Osteocyte (in vitro differentiated cells): ENCODE measurements around the gene PMPCA. TPM values are rescaled to one million over a fixed set of nuclear protein-coding genes. Genes with fewer than 3 reads are reported as not detected.

Experiments used
- DNase-seq: peaks from one replicate; pipeline ENCODE4 v3.0.0; 2021; ENCODE audit warnings: mixed read lengths; ENCODE audit not compliant: unreplicated experiment; ENCODE audit errors: extremely low spot score
- H3K27ac Mint-ChIP-seq: one replicate; pipeline ENCODE4 v1.8.0; 2021; ENCODE audit warnings: mild to moderate bottlenecking, mixed read lengths; ENCODE audit not compliant: unreplicated experiment
- H3K27me3 Mint-ChIP-seq: one replicate; pipeline ENCODE4 v1.8.0; 2021; ENCODE audit warnings: mixed read lengths; ENCODE audit not compliant: unreplicated experiment
- H3K36me3 Mint-ChIP-seq: one replicate; pipeline ENCODE4 v1.8.0; 2021; ENCODE audit warnings: mixed read lengths; ENCODE audit not compliant: unreplicated experiment
- H3K4me1 Mint-ChIP-seq: one replicate; pipeline ENCODE4 v1.8.0; 2021; ENCODE audit warnings: mixed read lengths; ENCODE audit not compliant: unreplicated experiment
- H3K4me3 Mint-ChIP-seq: one replicate; pipeline ENCODE4 v1.8.0; 2021; ENCODE audit warnings: mild to moderate bottlenecking, moderate library complexity, mixed read lengths; ENCODE audit not compliant: unreplicated experiment
- H3K9me3 Mint-ChIP-seq: one replicate; pipeline ENCODE4 v1.8.0; 2021; ENCODE audit warnings: mixed read lengths; ENCODE audit not compliant: unreplicated experiment
- total RNA-seq: library from RNA; stranded (reverse); gene quantifications from 2 replicates; pipeline ENCODE4 v1.2.1, GENCODE V29; 2021
- TF ChIP-seq, protein P1 (sequence below): fragments of 200-600 bp; sonication (generic); IDR thresholded peaks from 2 replicates; pipeline ENCODE4 v1.5.0; 2021; ENCODE audit warnings: antibody characterized with exemption, mild to moderate bottlenecking, moderate library complexity

The PMPCA gene
- total RNA-seq, 1 donor from 2014 or later = 52.8 TPM

DNA sequence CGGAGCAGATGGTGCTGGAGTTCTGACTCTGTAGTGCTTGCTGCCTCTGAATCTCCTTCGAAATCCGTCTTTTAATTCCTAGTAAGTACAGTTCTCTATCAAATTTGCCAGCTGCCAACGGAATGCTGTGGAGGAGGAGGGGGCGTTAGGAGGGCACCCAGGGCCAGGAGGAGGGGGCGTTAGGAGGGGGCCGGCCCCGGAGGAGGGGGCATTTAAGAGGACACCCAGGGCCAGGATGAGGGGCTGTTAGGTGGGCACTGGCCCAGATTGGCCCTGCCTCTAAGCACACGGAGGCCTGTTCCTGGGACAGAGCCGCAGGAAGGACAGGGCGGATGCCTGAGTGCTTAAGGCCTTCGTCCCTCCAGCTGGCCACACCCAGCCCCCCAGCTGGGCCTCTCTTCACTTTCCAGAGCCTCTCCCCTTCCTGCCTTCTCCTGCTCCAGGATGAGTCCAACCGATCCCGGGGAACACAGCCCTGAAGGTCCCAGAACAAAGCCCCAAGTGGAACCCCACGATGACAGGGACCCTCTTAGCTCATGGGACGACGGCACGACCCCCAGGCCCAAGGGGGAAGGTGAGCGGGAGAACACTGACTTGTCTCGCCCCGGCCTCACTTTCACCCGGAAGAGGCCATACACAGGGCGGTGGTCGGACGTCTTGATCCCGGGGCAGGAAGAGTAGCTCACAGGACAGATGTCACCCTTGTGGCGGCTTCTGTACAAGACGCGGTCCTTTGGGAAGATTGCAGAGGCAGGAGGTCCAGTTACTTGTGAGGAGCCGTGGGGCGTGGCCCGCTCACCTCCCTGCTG lies 19.4 kb downstream of the PMPCA start:
- no peak for DNase-seq
- Mint-ChIP-seq H3K4me3 (no peak overlapping the region), H3K27me3 (no peaks in the 10 kb centered on the region), H3K36me3 (peaks cover 10% of the 10 kb centered on the region), H3K27ac (no peak overlapping the region), H3K4me1 (no peaks in the 10 kb centered on the region), H3K9me3 (no peaks in the 10 kb centered on the region)
- TF ChIP-seq, protein P1, sequence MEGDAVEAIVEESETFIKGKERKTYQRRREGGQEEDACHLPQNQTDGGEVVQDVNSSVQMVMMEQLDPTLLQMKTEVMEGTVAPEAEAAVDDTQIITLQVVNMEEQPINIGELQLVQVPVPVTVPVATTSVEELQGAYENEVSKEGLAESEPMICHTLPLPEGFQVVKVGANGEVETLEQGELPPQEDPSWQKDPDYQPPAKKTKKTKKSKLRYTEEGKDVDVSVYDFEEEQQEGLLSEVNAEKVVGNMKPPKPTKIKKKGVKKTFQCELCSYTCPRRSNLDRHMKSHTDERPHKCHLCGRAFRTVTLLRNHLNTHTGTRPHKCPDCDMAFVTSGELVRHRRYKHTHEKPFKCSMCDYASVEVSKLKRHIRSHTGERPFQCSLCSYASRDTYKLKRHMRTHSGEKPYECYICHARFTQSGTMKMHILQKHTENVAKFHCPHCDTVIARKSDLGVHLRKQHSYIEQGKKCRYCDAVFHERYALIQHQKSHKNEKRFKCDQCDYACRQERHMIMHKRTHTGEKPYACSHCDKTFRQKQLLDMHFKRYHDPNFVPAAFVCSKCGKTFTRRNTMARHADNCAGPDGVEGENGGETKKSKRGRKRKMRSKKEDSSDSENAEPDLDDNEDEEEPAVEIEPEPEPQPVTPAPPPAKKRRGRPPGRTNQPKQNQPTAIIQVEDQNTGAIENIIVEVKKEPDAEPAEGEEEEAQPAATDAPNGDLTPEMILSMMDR = no peak

- no peaks in the 10 kb centered on the region for H3K9me3 Mint-ChIP-seq
- peaks cover 5% of the 10 kb centered on the region for H3K36me3 Mint-ChIP-seq
- no peaks in the 10 kb centered on the region for H3K4me1 Mint-ChIP-seq
These were observed 20.3 kb downstream of the PMPCA start for GRCh38 chr9:136430588-136431234.

DNA sequence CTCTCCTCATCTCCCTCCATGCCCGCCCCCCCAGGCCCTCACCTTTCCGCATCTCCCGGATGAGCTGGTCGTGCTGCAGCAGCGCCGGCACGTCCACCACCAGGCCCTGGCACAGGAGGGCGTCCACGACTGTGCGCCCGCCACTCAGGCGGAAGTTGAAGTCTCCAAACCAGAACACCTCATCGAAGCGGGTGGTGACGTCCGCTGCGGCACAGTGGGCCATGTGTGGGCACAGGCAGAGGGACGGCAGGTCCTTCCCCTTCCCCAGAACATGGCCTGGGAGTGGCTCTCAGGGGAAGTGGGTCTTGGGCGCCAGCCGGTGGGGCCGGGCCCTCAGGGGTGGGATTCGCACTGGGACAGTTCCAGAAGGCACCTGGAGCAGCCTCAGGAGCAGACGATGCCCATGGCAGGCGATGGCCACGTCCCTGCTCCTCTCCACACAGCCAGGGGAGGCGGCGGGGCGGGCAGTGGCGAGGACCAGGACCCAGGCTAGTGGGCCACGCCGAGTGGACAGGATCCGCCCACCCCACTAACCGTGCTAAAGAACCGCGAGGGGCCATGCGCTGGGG lies 21.4 kb downstream of the PMPCA start:
- peaks cover 6% of the 10 kb centered on the region for H3K4me1 Mint-ChIP-seq
- H3K27ac Mint-ChIP-seq = no peak overlapping the region
- peaks cover 9% of the 10 kb centered on the region for H3K36me3 Mint-ChIP-seq
- H3K9me3 Mint-ChIP-seq = no peaks in the 10 kb centered on the region
- TF ChIP-seq, protein P1 = no peak
- no peak overlapping the region for H3K4me3 Mint-ChIP-seq
- DNase-seq = no peak
- H3K27me3 Mint-ChIP-seq = no peaks in the 10 kb centered on the region

More at GRCh38 chr9:136430588-136431234, 20.3 kb downstream of the PMPCA start:
- TF ChIP-seq, protein P1 = no peak
- DNase-seq = no peak
- H3K27ac Mint-ChIP-seq = no peak overlapping the region
- H3K4me3 Mint-ChIP-seq = no peak overlapping the region
- H3K27me3 Mint-ChIP-seq = no peaks in the 10 kb centered on the region

GRCh38 chr9:136432591-136432990 lies 22.1 kb downstream of the PMPCA start:
- Mint-ChIP-seq H3K36me3 (peaks cover 12% of the 10 kb centered on the region), H3K4me1 (peaks cover 13% of the 10 kb centered on the region), H3K27ac (no peak overlapping the region), H3K27me3 (no peaks in the 10 kb centered on the region), H3K4me3 (no peak overlapping the region), H3K9me3 (no peaks in the 10 kb centered on the region)
- DNase-seq = no peak
- TF ChIP-seq, protein P1 = no peak
